CD4-positive, alpha-beta T cell treated with Interleukin-6 at 100 ng/mL for 8 hours (primary cell): ENCODE data around the gene LCLAT1.
"Not testable (repeated sequence)": the region's sequence is repeated elsewhere in the genome, so short reads cannot be mapped to it uniquely, and the experiment has no call there.

Source experiments
- DNase-seq: peaks from one replicate; pipeline ENCODE4 v3.0.0-alpha.2; 2020; ENCODE audit warnings: mixed read lengths, low spot score

Gene LCLAT1

DNA sequence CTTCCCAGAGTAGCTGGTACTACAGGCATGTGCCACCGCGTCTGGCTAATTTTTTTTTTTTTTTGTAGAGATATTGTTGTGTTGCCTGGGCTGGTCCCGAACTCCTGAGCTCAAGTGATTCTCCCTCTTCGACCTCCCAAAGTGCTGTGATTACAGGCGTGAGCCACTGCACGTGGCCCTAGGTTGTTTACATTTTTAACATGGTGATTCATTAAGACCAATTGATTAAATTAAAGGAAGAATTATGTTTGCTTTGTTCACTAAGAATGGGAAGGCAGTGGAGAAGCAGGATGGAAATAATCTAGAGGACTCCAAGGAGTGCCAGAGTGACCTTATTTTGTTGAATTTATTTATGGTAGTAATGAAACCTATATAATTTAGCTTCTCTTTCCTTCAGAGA is 7.5 kb downstream of the LCLAT1 start:
- no peak for DNase-seq

DNA sequence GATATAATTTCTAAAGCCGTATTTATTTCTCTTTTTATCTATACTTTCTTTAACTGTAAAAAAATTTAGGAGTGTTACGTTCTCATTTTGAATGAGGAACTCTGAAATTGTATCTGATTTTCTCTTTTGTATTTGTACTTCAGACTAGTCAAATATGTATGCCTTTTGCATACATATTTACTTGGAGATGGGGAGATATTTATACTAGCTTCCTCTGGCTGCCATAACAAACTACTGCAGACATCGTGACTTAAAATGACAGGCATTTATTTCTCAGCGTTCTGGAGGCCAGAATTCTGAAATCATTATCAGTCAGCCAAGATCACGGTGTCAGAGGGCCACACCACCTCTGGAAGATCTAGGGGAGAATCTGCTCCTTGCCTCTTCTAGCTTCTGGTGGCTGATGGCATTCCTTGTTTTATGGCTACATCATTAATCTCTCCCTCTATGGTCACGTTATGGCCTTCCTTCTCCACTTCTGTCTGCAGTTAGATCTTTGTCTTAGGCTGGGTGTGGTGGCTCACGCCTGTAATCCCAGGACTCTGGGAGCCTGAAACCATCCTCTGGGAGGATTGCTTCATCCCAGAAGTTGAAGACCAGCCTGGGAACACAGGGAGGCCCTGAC is 8.2 kb downstream of the LCLAT1 start:
- no peak for DNase-seq

DNA sequence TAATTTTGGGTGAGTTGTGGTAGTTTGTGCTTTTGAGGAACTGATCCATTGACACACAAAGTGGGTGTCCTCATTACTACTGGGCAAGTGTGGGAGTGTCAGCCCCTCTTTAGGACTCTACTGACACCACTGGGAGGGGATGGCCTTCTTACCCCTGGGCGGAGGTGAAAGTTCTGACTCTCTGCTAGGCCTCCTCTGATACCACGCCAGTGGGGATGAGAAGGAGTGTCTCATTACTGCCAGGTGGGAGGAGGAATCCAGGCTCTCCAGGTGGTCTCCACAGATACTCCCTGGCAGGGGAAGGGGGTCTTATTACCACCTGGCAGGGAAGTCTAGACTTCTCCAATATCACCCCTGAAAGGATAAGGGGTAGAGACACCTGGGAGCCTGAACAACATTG is 9.1 kb downstream of the LCLAT1 start:
- no peak for DNase-seq

- no peak for DNase-seq
Observed at GRCh38 chr2:30456579-30456978, 9.5 kb downstream of the LCLAT1 start.

- DNase-seq: no peak
Observed at GRCh38 chr2:30457296-30457695, 10.2 kb downstream of the LCLAT1 start.

DNA sequence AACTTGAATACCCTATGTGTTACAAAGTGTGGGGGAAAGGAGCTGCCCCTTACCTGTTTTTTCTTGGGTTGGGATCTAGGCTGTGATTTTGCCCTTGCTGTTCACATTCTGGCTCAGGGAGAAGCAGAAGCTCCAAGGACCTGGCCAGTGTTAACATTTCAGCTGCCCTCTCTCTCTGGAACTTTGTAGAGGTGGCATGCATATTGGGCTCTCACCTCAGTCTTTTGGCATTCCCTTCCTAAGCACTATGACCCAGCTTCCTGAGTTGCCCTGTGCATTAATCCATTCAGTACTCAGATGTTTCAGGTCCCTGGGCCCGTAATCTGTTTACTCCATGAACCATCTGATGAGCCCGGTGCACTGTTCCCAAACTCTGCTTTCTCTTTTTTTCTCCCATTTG is 12.1 kb downstream of the LCLAT1 start:
- DNase-seq: no peak

GRCh38 chr2:30462131-30462857 is 15.2 kb downstream of the LCLAT1 start:
- no peak for DNase-seq

DNA sequence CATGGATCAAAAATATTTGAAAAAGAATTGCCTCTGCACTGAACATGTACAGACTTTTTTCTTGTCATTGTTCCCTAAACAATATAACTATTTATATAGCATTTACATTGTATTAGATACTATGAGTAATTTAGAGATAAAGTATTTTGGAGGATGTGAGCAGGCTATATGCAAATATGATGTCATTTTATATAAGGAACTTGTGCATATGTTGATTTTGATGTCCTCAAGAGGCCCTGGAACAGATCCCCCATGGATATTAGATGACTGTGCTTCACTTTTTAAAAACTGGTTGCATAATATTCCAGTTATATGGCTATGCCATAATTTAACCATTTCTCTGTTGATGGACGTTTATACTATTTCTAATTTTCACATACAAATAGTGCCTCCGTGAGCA is 16.5 kb downstream of the LCLAT1 start:
- no peak for DNase-seq

DNA sequence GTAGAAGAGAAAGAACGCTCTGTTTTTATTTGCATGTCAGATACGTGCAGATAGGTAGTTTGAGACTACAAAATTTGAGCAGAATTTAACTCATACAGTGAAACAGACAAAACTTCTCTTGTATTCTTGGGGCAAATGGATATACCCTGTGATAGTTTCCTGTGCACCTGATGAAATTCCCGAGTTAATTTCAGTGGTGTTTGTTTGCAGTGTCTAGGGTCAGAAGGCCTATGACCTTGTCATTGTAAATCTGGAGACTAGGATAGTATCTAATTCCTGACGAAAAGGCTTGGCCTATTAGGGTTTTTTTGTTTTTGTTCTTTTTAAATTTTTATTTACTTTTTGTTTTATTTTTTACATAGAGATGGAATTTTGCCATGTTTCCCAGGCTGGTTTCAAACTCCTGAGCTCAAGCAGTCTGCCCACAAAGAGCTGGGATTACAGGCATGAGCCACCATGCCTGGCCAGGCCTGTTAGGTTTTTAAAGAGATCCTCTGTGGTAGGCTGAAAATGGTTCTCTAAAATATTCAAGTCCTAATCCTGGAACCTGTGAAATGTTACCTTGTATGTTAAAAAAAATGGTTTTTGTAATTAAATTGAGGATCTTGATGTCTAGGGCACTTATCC is 17.6 kb downstream of the LCLAT1 start:
- DNase-seq: no peak

DNA sequence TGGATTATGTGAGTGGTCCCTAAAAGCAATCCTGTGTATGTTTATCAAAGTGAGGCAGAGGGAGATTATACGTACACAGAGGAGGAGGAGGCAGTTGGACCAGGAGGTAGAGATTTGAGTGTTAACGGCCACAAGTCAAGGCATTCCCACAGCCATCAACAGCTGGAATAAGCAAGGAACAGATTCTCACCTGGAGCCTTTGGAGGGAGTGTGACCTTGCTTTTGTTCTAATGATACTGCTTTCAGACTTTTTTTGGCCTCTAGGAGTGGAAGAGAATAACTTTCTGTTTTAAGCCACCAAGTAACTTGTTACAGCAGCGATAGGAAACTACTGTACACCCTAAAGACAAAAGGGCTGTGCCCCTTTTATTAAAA is 18.1 kb downstream of the LCLAT1 start:
- DNase-seq: no peak

DNA sequence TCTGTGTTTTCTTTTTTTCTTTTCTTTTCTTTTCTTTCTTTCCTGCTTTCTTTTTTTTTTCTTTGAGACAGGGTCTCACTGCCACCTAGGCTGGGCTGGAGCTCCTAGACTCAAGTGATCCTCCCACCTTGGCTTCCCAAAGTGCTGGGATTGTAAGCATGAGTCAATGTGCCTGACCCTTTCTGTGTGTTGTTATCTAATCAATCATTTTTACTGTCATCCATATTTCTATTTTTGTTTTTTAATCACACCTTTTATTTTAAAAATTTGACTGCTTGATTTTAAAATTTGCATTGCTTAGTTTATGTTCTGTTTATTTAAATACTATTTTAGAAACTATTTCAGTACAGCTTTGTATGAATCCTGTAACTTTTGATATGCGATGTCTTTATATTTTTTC is 19.2 kb downstream of the LCLAT1 start:
- no peak for DNase-seq

DNA sequence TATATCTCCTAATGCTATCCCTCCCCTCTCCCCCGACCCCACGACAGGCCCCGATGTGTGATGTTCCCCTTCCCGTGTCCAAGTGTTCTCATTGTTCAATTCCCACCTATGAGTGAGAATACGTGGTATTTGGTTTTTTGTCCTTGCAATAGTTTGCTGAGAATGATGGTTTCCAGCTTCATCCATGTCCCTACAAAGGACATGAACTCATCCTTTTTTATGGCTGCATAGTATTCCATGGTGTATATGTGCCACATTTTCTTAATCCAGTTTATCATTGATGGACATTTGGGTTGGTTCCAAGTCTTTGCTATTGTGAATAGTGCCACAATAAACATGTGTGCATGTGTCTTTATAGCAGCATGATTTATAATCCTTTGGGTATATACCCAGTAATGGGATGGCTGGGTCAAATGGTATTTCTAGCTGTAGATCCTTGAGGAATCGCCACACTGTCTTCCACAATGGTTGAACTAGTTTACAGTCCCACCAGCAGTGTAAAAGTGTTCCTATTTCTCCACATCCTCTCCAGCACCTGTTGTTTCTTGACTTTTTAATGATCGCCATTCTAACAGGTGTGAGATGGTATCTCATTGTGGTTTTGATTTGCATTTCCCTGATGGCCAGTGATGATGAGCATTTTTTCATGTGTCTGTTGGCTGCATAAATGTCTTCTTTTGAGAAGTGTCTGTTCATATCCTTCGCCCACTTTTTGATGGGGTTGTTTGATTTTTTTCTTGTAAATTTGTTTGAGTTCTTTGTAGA is 20.2 kb downstream of the LCLAT1 start:
- not testable (repeated sequence) for DNase-seq

DNA sequence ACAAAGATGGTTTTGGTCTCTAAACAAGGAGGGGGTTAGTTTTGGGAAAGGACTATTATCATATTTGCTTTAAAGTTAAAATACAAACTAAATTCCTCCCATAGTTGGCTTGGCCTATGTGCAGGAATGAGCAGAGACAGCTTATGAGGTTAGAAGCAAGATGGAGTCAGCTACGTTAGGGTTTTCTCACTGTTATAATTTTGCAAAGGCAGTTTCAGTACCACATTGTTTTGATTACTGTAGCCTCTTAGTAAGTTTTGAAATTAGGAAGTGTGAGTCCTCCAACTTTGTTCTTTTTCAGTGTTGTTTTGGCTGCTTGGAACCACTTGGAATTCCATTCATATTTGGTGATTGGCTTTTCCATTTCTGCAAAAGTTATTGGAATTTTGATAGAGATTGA is 23.4 kb downstream of the LCLAT1 start:
- DNase-seq: no peak

DNA sequence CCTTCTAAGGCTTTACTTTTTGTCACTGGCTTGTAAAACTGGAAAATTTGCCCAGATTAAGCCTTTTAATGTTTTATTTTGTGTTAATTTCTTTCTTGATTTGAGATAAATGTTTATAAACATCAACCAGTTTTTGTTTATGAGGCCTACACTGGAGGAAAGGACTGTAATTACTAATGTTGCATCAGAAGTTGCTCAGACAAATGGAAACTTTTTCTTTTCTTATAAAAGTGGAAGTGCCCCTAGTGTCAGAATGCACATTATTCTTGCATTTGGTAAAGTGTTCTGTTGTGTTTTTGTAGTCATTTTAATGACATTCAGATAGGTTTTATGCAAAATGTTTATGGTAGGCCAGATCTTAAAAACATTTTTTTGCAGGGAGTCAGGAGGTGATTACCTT is 25.3 kb downstream of the LCLAT1 start:
- DNase-seq: no peak

GRCh38 chr2:30475542-30475941 is 28.5 kb downstream of the LCLAT1 start:
- DNase-seq: no peak

DNA sequence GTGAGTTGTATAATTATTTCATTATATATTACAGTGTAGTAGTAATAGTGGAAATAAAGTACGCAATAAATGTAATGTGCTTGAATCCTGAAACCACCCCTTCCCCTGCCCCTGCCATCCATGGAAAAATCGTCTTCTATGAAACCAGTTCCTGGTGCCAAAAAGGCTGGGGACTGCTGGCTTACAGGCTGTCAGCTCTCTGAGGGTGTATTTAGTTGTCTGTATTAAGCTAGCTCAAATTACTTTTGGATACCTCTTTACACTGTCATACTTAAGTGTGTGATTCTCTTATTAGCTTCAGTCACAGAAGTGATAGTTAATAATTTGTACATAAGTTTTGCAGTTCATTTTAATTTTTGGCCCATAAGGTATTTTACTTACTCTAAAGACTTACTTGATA is 29.6 kb downstream of the LCLAT1 start:
- no peak for DNase-seq

- DNase-seq: no peak
Observed at GRCh38 chr2:30480703-30481322, 33.8 kb downstream of the LCLAT1 start.

DNA sequence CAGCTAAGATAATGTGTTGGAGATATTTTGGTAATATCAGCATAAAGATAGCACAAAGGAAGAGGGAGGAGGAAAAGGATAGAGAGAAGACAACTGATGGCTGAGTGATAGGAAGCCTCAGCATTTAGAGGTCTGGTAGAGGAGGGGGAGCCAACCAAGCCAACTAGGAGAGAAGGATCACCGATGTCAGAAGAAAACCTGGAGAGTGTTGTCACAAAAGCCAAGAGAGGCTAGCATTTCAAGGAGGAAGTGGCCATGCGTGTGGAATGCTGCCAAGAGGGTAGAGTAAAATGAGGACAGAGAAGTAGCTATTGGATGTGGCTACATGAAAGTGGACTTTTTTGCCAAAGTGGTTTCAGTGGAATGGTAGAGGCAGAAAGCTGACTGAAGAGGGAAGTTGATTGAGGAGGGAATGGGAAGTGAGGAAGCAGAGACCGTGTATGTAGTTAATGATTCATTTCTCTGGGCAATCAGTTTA is 34.3 kb downstream of the LCLAT1 start:
- no peak for DNase-seq

DNA sequence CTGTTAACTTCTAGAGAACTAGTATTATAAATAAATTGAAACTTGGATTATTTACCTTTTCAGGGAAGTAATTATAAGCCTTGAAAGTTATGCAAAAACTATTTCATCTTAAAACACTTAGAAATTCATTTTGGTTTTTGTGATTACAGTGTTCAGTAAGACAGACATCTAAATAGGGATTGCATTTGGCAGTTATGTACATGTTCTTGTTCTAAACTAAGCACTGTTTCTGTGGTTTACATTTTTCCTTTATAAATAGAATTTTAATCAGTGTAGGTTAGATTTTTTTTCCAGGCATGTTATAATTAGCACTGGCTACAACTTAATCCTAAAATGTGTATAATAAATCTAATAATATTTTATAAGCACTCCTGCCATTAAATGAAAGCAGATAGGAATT is 35.0 kb downstream of the LCLAT1 start:
- no peak for DNase-seq

GRCh38 chr2:30484145-30484544 is 37.1 kb downstream of the LCLAT1 start:
- DNase-seq: no peak

- no peak for DNase-seq
Observed at GRCh38 chr2:30484995-30485394, 37.9 kb downstream of the LCLAT1 start.

- no peak for DNase-seq
Observed at GRCh38 chr2:30486655-30487054, 39.6 kb downstream of the LCLAT1 start.
